Limb (tissue), 2 donors: Measurements from ENCODE around the gene SCARF2.

ENCODE experiments used
- DNase-seq, 2 donors: peaks; one replicate each; pipeline ENCODE4 v3.0.0-alpha.2; 2016; ENCODE audit errors: extremely low spot score in 2 of 2

The SCARF2 gene

GRCh38 chr22:20440637-20441591 lies 3.3 kb upstream of the SCARF2 start:
- no peak for DNase-seq

GRCh38 chr22:20439928-20440575 lies 2.4 kb upstream of the SCARF2 start:
- DNase-seq, result no peak

DNA sequence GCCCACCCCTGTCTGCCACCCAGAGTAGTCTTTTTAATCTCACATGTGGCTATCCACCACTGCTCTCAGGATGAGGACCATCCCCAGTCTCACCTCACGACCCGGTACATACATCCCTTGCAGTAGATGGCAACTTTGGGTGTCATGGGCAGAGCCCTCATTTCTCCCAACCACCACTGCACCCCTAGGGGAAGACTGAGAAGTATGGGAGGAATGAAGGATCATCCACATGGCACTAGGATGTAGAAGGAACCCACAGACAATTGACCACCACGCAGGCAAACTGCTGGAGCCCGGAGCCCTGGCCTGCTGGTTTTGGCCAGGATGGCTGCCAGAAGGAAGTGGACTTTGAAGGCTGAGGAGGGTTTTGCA lies 1.9 kb upstream of the SCARF2 start:
- no peak for DNase-seq

- DNase-seq, result no peak
Observed at GRCh38 chr22:20438678-20439492, 1.3 kb upstream of the SCARF2 start.

DNA sequence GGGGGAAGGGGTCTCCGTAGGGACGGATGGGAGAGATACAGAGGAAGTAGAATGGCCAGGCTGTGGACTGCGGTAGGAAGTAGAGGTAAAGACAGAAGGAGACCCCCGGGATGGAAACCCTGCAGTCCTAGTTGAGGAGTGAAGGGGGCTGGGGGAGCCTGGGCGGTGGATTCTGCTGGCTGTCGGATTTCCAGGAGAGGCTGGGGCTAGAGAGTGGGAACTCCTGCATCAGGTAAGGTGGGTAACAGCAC lies 727 bp upstream of the SCARF2 start:
- DNase-seq, result no peak

GRCh38 chr22:20436768-20437612 lies 635 bp downstream of the SCARF2 start:
- peak in 1 of 2 donors; percentile 57 for DNase-seq

GRCh38 chr22:20436307-20436767 lies 1.3 kb downstream of the SCARF2 start:
- DNase-seq, result peak in 1 of 2 donors; percentile 81

- DNase-seq, result no peak
Observed at GRCh38 chr22:20435436-20436306, 2.0 kb downstream of the SCARF2 start.

GRCh38 chr22:20434773-20435172 lies 2.9 kb downstream of the SCARF2 start:
- no peak for DNase-seq

DNA sequence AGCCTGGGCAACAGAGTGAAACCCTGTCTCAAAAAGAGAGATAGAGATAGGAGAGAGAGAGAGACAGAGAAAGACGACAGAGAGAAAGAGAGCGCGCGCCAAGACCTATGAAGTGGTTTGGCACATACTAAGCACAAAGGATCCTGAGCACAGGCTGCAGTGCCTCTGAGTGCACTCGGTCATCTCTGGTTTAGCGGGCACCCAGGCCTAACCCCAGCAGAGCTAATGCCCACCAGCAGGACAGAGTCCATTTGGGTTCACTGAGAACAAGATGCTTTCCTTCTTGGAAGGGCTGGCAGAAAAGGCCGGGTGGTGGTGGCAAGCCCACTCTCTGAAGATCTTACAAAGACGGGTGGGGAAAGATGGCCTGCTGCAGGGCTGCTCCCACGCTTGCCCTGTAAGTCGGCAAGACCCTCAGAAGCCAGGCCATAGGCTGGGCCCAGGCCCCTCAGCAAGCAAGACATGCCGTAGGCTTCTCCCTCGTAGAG lies 3.3 kb downstream of the SCARF2 start:
- DNase-seq, result no peak

- no peak for DNase-seq
Observed at GRCh38 chr22:20433686-20434241, 3.9 kb downstream of the SCARF2 start.

- no peak for DNase-seq
Observed at GRCh38 chr22:20433191-20433590, 4.4 kb downstream of the SCARF2 start.

GRCh38 chr22:20432244-20432686 lies 5.4 kb downstream of the SCARF2 start:
- no peak for DNase-seq

- peak in 1 of 2 donors; percentile 50 for DNase-seq
Observed at GRCh38 chr22:20431511-20432192, 6.0 kb downstream of the SCARF2 start.

GRCh38 chr22:20430720-20431510 lies 6.7 kb downstream of the SCARF2 start:
- peak in 1 of 2 donors; percentile 73 for DNase-seq

DNA sequence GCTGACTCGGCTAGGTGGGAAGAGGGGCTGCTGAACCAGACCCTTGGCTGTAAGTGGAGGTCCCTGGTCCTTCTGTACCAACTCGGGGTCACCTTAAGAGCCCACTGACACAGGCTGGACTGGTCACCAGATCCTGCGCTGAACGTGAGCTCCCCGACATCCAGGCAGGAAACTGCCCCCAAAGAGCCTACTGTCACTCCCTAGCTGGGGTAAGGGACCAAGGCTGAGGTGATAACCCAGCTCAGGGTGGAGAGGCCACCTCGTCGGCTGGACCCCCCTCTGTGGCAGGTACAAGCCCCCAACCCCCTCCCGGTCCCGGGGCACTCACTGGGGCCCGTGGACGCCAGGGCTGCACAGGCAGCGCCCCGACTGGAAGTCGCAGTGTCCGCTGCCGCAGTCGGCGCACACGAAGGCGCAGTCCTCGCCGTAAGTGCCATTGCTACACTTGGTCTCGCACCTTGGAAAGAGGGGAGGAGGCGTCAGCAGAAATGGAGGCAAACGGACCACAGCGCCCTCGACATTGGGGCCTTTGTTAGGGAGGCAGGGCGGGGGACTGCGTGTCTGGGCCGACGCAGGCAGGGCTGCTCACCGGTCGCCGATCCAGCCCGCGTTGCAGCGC lies 7.4 kb downstream of the SCARF2 start:
- no peak for DNase-seq

- peak in 1 of 2 donors; percentile 76 for DNase-seq
Observed at GRCh38 chr22:20429254-20430100, 8.1 kb downstream of the SCARF2 start.
